CD4-positive, alpha-beta T cell treated with Interleukin-4 for 1 hour (primary cell): Measurements from ENCODE around the gene GNB5.

Source experiments
- DNase-seq, 2 donors: peaks; one replicate each; pipeline ENCODE4 v3.0.0-alpha.2; 2020 to 2022

The GNB5 gene

DNA sequence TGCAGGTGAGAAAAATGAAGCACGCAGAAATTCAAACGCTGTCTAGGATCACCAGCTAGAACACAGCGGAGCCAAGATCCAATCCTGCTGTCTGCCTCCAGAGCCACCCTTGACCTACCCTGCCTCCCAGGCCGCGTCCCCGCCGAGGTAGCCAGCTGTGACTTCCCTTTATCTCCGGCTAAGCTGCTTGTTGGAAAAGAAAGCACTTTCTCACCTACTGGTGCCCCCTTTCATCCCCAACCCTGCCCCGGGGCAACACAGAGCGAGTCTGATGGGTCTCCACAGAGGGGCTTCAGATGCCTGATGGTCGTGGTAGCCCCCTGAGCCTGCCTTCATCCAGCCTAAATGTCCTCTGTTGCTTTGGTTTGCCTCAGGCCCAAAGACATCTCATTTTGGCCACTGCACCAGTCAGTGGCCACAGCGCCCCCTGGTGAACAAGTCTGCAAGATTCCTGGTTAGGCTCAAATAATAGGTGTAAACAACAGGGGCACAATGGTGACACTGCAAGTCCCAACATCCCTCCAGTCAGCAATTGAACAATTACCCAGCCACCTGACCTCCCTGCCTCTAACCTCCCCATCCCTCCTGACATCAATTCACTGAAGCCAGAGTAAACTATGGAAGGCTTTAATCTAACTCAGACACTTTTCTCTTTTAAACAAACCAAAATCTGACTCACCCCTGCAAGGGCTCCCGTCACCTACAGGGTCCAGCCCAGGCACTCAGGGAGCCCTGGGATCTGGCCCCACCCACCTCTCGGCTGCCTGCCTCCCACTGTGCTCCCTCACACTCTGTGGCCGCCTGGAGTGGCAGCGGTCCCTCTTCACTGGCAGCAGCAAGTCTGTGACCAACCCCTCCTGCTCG is 51.4 kb downstream of the GNB5 start:
- DNase-seq, result peak; percentile 60

DNA sequence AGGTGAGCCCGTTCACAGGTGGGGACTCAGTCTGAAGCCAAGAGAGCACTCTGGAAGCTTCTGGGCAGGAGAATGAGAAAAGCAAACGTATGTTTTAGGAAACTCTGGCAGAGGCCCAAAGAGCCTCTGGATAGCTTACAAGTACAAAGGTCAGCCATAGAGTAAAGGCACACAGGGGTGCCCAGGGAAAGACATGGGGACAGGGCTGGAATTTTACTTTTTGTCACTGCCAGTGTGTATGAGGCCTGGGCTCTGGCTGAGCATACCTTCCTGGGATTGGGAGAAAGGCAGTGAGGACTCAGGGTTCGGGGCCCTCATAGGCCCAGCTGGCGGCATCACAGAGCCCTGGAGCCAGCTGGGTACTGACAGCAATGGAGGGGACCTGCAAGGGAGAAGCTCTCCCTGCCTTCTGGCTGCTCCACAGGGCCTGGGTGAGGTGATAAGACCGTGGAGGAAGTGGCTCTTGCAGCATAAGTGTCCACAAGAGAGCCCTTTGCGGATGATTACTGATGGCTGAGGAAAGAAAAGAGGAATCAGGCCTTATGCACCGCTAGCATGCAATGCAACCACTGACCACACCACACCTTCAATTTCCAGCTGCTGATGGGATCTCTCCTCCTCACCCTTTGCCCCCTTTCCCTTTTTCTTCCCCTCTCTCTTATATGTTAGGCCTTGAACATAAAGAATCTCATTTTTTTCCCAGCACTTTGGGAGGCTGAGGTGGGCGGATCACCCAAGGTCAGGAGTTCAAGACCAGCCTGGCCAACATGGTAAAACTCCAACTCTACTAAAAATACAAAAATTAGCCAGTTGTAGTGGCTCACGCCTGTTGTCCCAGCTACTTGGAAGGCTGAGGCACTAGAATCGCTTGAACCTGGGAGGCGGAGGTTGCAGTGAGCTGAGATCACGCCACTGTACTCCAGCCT is 53.5 kb downstream of the GNB5 start:
- DNase-seq, result peak in 1 of 2 donors; percentile 30

DNA sequence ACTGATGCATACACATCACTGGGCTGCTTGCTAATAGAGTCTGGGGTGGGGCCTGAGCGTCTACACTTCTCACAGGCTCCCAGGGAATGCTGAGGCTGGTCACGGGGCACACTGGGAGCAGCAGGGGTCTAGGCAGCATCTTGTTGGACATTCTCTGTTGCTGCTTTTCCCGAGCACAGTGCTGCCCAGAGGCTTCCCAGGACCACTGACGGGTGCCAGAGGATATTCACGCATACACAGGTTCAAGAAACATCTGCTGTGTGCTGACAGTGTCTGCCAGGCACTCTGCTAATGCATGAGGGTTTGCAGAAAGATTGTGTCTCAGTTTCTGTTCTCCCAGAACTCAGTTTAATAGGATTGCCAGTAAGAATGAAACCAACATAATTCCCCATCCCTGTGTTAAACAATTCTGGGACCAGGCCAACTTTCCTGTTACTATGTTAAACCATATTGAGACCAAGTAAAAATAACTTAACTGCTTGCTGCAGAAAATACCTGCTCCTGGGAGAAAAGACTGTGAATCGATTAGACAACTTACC is 54.7 kb downstream of the GNB5 start:
- DNase-seq, result no peak

- no peak for DNase-seq
These were observed 56.6 kb downstream of the GNB5 start for GRCh38 chr15:52134502-52135144.

GRCh38 chr15:52133510-52134220 is 57.5 kb downstream of the GNB5 start:
- DNase-seq, result no peak

DNA sequence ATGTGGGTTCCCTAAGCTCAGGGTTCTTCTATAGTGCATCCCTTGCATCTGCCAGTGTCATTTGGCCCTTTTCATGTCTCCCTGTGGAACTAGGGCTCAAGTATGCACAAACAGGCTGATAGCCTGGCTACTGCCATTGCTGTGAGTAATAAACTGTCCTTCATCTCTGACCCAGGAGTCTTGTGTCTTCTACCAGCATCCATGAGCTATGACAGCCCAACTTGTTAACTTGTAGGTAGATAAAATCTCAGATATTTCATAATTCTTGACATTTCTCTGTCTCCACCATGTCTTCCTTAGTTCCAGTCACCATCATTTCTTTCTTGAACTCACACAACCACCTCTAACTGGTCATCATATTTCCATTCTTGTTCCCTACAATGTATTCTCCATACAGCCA is 59.1 kb downstream of the GNB5 start:
- no peak for DNase-seq

- no peak for DNase-seq
These were observed 62.6 kb downstream of the GNB5 start for GRCh38 chr15:52128568-52128967.

GRCh38 chr15:52124270-52124880 is 66.8 kb downstream of the GNB5 start:
- no peak for DNase-seq

DNA sequence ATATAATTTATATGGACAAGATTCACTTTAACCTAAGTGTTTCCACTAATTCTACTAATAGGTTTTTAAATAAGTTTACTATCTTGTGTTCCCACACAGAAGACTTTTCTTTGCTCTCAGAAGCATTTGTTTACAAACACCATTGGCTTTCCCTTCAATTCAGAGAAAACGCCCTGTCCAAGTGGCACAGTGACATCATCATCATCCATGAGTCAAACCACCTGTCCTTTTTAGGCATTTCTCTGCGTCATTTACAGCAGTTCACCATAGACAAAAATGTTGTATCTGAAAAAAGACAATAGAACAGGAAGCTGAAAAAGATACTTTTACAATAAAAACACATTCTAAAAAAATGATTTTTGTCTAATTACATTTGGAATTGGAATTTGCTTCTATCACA is 69.3 kb downstream of the GNB5 start:
- no peak for DNase-seq

GRCh38 chr15:52121006-52121405 is 70.2 kb downstream of the GNB5 start:
- DNase-seq, result no peak

DNA sequence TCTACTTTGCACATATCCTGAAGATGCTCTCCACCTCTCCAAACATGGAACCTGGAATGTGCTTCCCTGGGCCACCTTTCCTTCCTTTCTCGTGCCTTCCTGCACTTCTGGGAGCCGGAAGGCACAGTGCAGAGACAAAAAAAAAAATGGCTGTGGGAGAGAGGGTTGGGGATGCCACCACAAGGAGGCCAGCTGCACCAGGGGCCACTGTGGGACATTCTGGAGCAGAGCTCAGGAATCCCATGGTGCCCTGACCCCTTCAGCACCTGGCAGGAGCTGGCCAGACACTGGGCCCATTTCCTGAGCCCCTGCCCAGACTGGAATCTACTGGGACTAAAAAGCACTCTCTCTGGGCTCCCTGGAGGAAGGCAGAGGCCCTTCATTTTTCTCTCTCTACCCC is 70.7 kb downstream of the GNB5 start:
- no peak for DNase-seq

GRCh38 chr15:52118969-52119749 is 72.0 kb downstream of the GNB5 start:
- DNase-seq, result no peak

DNA sequence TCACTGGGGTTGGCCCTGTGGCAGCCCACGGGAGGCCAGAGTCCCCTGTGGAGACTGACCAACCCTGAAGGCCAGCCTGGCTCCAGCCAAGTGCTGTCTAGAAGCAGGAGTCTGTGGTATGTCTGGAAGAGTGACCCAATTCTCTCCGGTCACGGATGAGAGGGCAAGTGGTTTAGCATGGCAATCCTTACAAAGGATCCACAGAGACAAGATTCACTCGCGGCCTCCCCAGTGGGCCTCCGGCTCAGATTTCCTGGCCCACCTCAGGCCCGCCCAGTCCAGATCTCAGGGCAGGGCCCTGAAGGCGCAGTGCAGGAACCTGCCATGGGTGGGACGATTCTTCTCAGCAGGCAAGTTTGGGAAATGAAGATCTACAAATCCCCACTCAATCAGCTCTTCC is 73.6 kb downstream of the GNB5 start:
- DNase-seq, result no peak

DNA sequence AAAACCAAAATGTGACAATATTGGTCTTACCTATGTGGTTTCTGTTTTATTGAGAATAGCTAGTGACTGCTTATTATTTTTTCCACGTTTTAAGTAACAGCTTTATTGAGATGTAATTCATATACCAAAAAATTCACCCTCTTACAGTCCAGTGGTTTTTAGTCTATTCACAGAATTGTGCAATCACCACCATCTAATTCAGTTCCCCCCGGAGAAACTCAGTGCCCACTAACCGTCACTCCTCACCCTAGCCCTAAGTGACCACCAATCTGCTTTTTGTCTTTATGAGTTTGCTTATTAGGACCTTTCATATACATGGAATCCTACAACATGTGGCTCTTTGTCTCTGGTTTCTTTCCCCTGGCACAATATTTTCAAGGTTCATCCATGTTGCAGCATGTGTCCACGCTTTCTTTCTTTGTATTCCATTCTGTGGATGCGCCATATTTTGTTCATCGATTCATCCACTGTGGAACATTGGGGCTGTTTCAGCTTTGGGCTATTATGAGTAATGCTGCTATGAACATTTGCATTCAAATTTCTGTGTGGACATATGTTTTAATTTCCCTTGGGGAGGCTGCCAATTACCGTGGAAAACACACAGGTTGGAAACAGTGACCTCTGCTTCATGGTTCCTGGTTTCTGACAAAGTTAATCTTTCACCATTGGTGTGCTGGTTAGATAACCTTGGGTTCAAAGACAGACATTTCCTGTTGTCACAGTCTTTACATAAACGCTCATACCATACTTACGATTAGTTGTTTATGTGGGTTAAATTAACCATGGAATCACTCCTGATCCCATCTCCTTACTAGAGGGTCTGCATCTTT is 75.4 kb downstream of the GNB5 start:
- DNase-seq, result no peak

DNA sequence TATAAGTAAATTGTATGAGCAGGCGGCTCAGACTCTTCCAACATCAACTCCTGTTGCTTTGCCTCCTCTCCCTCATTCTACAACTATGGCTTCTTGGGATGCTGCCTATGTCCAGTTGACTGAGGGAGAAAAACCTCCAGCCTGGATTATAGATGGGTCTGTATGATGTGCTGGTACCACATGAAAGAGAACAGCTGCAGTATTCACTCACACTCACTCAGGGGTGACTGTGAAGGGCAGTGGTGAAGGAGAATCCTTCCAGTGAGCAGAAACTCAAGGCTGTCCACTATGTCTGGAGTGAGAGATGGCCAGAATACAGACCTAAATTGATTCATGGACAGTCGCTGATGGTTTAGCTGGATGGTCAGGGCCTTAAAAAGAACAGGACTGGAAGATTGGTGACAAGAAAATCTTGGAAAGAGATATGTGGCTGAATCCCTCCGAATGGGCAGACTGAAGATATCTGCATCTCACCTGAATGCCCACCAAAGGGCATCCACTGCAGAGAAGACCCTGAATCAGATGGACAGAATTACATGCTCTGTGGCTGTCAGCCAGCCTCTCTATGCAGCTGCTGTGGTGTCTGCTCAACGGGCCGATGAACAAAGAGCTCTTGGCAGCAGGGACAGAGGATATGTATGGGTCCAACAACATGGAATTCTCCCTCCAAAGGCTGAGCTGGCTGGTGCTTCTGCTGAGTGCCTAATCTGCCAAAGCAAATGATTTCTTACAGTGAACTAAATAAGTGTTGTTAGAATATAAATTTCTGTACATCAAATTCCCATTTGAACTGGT is 76.7 kb downstream of the GNB5 start:
- no peak for DNase-seq

- DNase-seq, result no peak
These were observed 77.5 kb downstream of the GNB5 start for GRCh38 chr15:52113708-52114107.

DNA sequence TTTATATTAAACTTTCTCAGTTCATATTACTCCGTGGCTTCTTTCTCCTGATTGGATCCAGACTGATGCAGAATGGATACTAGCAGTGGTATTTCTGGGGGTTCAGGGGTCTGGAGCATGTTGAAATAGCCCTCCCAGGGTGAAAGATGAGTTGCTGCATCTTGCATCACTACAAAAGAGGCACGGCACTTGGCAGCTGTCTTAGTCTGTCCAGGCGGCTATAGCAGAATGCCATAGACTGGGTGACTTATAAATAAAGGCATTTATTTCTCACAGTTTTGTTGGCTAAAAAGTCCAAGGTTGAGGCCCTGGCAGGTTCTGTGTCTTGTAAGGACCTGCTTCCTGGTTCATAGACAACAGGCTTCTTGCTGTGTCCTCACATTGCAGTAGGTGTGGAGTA is 78.0 kb downstream of the GNB5 start:
- no peak for DNase-seq

DNA sequence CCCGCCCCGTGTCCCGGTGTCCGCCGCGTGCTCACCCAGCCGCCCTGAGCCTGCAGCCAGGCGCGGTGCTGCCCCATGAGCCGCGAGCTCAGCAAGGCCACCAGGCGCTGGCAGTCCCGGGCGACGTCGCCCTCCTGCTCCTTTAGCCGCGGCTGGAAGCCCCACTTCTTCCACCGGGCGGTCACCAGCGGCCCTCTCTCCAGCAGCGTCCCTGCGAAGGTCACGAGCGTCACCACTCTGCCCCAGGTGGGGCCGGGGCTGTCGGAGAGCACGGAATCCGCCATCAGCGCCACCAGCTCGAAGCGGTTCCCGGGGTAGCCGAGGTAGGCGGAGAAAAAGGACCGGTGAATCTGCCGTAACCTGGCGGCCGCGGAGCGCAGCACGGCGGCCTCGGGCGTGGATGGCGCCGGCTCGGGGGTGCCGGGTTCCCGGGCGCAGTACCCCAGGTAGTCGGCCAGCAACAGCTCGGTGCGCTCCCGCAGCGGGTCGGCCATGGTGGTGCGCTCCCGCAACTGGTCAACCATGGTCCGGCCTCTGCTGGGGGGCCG is 78.9 kb downstream of the GNB5 start:
- peak; percentile 21 to 26 for DNase-seq
